ENCODE measurements around the gene CELA2A. TPM values are rescaled to one million over a fixed set of nuclear protein-coding genes. Genes with fewer than 3 reads are reported as not detected.
"Not testable (repeated sequence)": the region's sequence is repeated elsewhere in the genome, so short reads cannot be mapped to it uniquely, and the experiment has no call there.

Gene CELA2A
- total RNA-seq, 1 experiment from 2014 or later, result not detected

DNA sequence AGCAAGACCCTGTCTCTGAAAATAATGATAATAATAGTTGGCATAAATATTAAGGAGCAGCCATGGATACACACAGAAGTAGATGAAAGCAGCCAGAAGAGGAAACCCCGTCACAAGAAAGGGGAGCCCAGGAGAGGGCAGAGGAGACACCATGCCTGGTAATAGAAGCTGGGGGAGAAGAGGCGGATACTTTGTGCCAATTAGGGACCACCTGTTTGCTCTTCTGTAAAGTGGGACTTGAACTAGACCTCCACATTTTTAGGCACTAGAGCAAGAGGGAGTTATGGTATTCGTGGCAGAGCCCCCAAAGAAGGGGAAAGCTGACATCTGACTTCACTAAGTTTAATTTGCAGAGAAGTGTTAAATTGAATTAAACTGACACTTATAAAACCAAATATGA lies 31.8 kb downstream of the CELA2A start:
- H3K36me3 ChIP-seq (ENCODE audit: low read depth), result no peaks in the 10 kb centered on the region
- ChIA-PET POLR2A (ENCODE audit: unreplicated experiment) (interaction anchor here (0.7 kb wide), 3 partner anchors 39 to 863 kb away, joined by 3 to 6 read pairs (median 3); partner anchors contain the start of gene DNAJC16), CTCF (no interaction called here)
- no peaks in the 10 kb centered on the region for H3K79me2 ChIP-seq (ENCODE audit: low read depth)
- H4K20me1 ChIP-seq (ENCODE audit: insufficient read depth), result no peaks in the 10 kb centered on the region
- H3K27ac ChIP-seq, result no peak overlapping the region
- no peak overlapping the region for H3K4me3 ChIP-seq
- H3F3A ChIP-seq (ENCODE audit: insufficient read depth, low read depth), result no peaks in the 10 kb centered on the region
- no peaks in the 10 kb centered on the region for H3K27me3 ChIP-seq (ENCODE audit: insufficient read depth, low read depth)
- intact Hi-C loops (cut with micrococcal nuclease; ENCODE audit: unreplicated experiment), result no loop called here
- no peak overlapping the region for H3K4me2 ChIP-seq
- no peaks in the 10 kb centered on the region for H3K4me1 ChIP-seq (replicated peaks; ENCODE audit: insufficient read depth)
- DNase-seq, result no peak
- no peak for TF ChIP-seq EZH2 (IDR thresholded peaks at IDR 0.05; ENCODE audit: low read depth)
- TF ChIP-seq, protein P1, sequence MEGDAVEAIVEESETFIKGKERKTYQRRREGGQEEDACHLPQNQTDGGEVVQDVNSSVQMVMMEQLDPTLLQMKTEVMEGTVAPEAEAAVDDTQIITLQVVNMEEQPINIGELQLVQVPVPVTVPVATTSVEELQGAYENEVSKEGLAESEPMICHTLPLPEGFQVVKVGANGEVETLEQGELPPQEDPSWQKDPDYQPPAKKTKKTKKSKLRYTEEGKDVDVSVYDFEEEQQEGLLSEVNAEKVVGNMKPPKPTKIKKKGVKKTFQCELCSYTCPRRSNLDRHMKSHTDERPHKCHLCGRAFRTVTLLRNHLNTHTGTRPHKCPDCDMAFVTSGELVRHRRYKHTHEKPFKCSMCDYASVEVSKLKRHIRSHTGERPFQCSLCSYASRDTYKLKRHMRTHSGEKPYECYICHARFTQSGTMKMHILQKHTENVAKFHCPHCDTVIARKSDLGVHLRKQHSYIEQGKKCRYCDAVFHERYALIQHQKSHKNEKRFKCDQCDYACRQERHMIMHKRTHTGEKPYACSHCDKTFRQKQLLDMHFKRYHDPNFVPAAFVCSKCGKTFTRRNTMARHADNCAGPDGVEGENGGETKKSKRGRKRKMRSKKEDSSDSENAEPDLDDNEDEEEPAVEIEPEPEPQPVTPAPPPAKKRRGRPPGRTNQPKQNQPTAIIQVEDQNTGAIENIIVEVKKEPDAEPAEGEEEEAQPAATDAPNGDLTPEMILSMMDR (conservative IDR thresholded peaks at IDR 0.05), result no peak
- H3K9me3 ChIP-seq (ENCODE audit: insufficient read depth, low read depth), result no peaks in the 10 kb centered on the region
- no peaks in the 10 kb centered on the region for H3K9me2 ChIP-seq (ENCODE audit: insufficient read depth)
- BruUV-seq (replicated peaks), result no TSS peak
- H2AFZ ChIP-seq, result no peak overlapping the region

DNA sequence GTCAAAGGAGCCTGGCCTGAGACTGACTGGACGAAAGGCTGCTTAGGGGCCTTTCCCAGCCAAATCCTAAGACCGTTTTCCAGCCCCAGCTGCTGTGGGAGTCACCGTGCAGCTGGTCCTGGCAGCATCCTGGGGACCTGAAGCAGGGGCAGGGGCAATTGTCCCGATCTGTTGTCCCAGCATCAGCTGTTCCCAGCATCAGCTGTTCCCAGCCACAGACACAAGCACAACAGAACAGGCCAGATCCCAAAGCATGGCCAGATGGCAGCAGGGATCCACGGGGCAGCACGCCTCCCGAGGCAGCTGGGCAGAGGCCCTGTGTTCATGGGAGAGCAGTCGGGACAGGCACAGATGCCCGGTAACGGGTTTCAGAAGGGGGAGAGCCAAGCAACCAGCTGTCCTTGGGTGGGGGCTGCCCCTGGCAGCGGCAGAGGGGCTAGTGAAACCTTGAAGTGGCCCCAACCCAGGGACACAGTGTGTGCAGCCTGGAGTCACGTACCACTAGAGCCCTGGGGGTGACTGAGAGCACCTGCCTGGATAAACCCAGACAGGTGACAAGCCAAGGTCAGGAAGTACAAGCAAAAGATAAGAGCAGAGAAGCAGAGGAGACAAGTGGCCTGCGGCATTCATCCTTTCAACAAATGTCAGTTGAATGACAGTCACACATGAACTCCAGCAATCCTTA lies 32.7 kb downstream of the CELA2A start:
- Histone ChIP-seq H3K9me2 (ENCODE audit: insufficient read depth) (no peaks in the 10 kb centered on the region), H2AFZ (no peak overlapping the region), H3K4me3 (no peak overlapping the region), H3K36me3 (ENCODE audit: low read depth) (no peaks in the 10 kb centered on the region), H3K9me3 (ENCODE audit: insufficient read depth, low read depth) (no peaks in the 10 kb centered on the region), H3K4me1 (replicated peaks; ENCODE audit: insufficient read depth) (no peaks in the 10 kb centered on the region), H3F3A (ENCODE audit: insufficient read depth, low read depth) (no peaks in the 10 kb centered on the region), H3K27me3 (ENCODE audit: insufficient read depth, low read depth) (no peaks in the 10 kb centered on the region), H4K20me1 (ENCODE audit: insufficient read depth) (no peaks in the 10 kb centered on the region), H3K27ac (no peak overlapping the region), H3K4me2 (no peak overlapping the region), H3K79me2 (ENCODE audit: low read depth) (no peaks in the 10 kb centered on the region)
- DNase-seq, result no peak
- CTCF ChIA-PET, result no interaction called here
- no TSS peak for BruUV-seq (replicated peaks)
- intact Hi-C loops (cut with micrococcal nuclease; ENCODE audit: unreplicated experiment), result no loop called here
- TF ChIP-seq, protein P1 (conservative IDR thresholded peaks at IDR 0.05), result no peak
- TF ChIP-seq EZH2 (IDR thresholded peaks at IDR 0.05; ENCODE audit: low read depth), result no peak
- POLR2A ChIA-PET (ENCODE audit: unreplicated experiment), result no interaction called here

DNA sequence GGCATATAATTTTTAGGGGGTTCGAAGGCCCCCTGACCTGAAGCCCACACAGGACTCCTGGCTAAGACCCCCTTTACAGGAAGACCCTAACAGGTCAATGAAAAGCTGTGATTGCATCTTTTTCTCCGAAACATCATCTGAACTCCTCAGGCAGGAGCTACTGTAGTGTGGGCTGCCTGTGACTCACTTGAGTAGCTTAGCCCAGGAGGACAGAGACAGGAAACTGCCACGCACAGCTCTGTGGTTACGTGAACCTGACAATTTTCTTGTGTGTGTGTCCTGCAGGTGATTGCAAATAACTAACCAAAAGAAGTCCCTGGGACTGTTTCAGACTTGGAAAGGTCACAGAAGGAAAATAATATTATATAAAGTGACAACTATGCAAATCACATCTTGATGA lies 34.5 kb downstream of the CELA2A start:
- H3K4me1 ChIP-seq (replicated peaks; ENCODE audit: insufficient read depth); CTCF ChIA-PET; intact Hi-C loops (cut with micrococcal nuclease; ENCODE audit: unreplicated experiment); H3K9me3 ChIP-seq (ENCODE audit: insufficient read depth, low read depth); H3F3A ChIP-seq (ENCODE audit: insufficient read depth, low read depth); H3K4me3 ChIP-seq; H3K4me2 ChIP-seq; H3K36me3 ChIP-seq (ENCODE audit: low read depth); H2AFZ ChIP-seq; H3K27me3 ChIP-seq (ENCODE audit: insufficient read depth, low read depth); H3K79me2 ChIP-seq (ENCODE audit: low read depth); H3K9me2 ChIP-seq (ENCODE audit: insufficient read depth); POLR2A ChIA-PET (ENCODE audit: unreplicated experiment); H4K20me1 ChIP-seq (ENCODE audit: insufficient read depth); BruUV-seq (replicated peaks); DNase-seq; H3K27ac ChIP-seq: not testable (repeated sequence)

DNA sequence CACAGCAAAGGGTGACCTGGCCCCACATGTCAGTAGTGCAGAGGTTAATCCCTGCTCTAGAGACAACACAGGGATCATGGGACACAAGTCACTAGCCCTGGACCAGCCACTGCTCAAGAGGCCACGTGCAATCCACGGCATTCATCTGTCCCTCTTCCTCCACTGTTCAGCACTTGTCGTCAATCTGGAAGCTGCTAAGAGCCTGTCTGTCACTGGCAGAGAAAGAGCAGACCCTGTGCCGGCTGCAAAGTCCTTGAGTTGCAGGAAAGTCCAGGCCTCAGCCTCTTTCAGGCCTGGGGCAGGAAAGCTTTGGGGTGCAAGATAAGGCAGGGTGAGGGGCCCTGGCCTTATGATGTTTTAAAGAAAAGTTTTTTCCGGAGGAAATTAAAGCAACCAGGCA lies 36.1 kb downstream of the CELA2A start:
- DNase-seq, result no peak
- Histone ChIP-seq H3K27me3 (ENCODE audit: insufficient read depth, low read depth) (no peaks in the 10 kb centered on the region), H3K79me2 (ENCODE audit: low read depth) (no peaks in the 10 kb centered on the region), H3K9me3 (ENCODE audit: insufficient read depth, low read depth) (no peaks in the 10 kb centered on the region), H3K27ac (no peak overlapping the region), H3K4me1 (replicated peaks; ENCODE audit: insufficient read depth) (no peaks in the 10 kb centered on the region), H3K4me2 (no peak overlapping the region), H3K9me2 (ENCODE audit: insufficient read depth) (no peaks in the 10 kb centered on the region), H3F3A (ENCODE audit: insufficient read depth, low read depth) (no peaks in the 10 kb centered on the region), H2AFZ (no peak overlapping the region), H3K36me3 (ENCODE audit: low read depth) (no peaks in the 10 kb centered on the region), H3K4me3 (no peak overlapping the region), H4K20me1 (ENCODE audit: insufficient read depth) (no peaks in the 10 kb centered on the region)
- no TSS peak for BruUV-seq (replicated peaks)
- intact Hi-C loops (cut with micrococcal nuclease; ENCODE audit: unreplicated experiment), result no loop called here
- CTCF ChIA-PET, result no interaction called here
- no peak for TF ChIP-seq EZH2 (IDR thresholded peaks at IDR 0.05; ENCODE audit: low read depth)
- TF ChIP-seq, protein P1 (conservative IDR thresholded peaks at IDR 0.05), result no peak
- POLR2A ChIA-PET (ENCODE audit: unreplicated experiment), result no interaction called here

All from PC-9 (cell line).